Erythroblast (primary cell): Measurements from ENCODE around the gene CPLX1.

Experiments used
- GATA1 ChIP-seq: IDR thresholded peaks from 2 replicates; pipeline ENCODE4 v1.6.1; 2011; ENCODE audit warnings: low read depth, mild to moderate bottlenecking, control low read depth, low read length, moderate library complexity
- POLR2A ChIP-seq: IDR thresholded peaks from 2 replicates; pipeline ENCODE4 v1.6.1; 2011; ENCODE audit warnings: mild to moderate bottlenecking, low read length

- TF ChIP-seq POLR2A (no peak), GATA1 (no peak)
These were observed 57.9 kb downstream of the CPLX1 start for GRCh38 chr4:768076-768475.
